SH-SY5Y (cell line): ENCODE results near the gene SAMD4B.

ENCODE experiments used
- GATA2 ChIP-seq: IDR thresholded peaks from 2 replicates; pipeline ENCODE4 v1.6.1; 2011; ENCODE audit warnings: mild to moderate bottlenecking, low read depth, low read length
- GATA3 ChIP-seq: IDR thresholded peaks from 2 replicates; pipeline ENCODE4 v1.6.1; 2011; ENCODE audit warnings: low read depth, mild to moderate bottlenecking, low read length, moderate library complexity

DNA sequence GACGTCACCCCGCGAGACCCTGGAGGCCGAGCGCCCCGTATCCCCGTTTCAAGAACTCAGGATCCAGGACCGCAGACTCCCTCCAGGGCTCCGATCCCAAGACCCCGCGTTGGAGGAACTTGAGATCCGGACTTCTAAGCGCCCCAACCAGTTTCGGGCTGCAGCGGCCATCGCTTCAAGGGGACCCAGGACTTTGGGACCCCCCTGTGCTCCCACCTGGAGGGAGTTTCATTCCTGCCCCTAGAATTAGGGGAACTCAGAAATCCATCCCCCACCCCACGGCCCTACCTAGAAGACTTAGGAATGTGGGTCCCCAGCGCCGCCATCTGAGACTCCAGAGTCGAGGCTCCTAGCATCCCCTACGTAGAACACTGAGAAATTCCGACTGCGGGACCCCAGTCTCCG is 70.6 kb downstream of the SAMD4B start:
- no peak for TF ChIP-seq GATA2
- no peak for TF ChIP-seq GATA3
